Esophagus squamous epithelium (tissue), 4 donors: ENCODE data around the gene MRPS6.

Source experiments
- CTCF ChIP-seq, 6 experiments: fragments of 450-650 bp in 4 of 6; fragments of 200-600 bp in 2 of 6; sonication (generic) in 2 of 6; IDR thresholded peaks; one replicate each; pipeline ENCODE4 v1.5.1; 2016 to 2019; ENCODE audit warnings: antibody characterized with exemption in 6 of 6, mild to moderate bottlenecking in 4 of 6, moderate library complexity in 4 of 6
- POLR2A ChIP-seq, 4 donors: fragments of 450-650 bp; IDR thresholded peaks; one replicate each; pipeline ENCODE4 v1.6.1; 2017; ENCODE audit warnings: antibody characterized with exemption in 4 of 4, mild to moderate bottlenecking in 4 of 4, moderate library complexity in 3 of 4

- TF ChIP-seq CTCF (IDR thresholded peaks at IDR 0.05) (no peak), POLR2A (IDR thresholded peaks at IDR 0.05) (no peak)
These were observed 58.2 kb downstream of the MRPS6 start for GRCh38 chr21:34131586-34131985.
